HEK293 (cell line): ENCODE measurements around the gene UXS1.

Experiments
- CTCF ChIA-PET: fragments of 350-600 bp; formaldehyde crosslinking; extraction: SDS; loops from one replicate; lab custom pipeline; 2021; ENCODE audit warnings: antibody characterized with exemption; lab: Yijun Ruan, JAX
- POLR2A ChIA-PET: fragments of 300-600 bp; formaldehyde crosslinking; extraction: SDS; loops from one replicate; lab custom pipeline; 2020; ENCODE audit warnings: antibody characterized with exemption, inconsistent platforms; lab: Yijun Ruan, JAX
- H3K27ac ChIP-seq: fragments of 200-500 bp; sonication (Bioruptor generic); 2 replicates; pipeline ENCODE4 v1.5.1; 2014; ENCODE audit warnings: low read depth, low read length, control low read depth, inconsistent platforms; ENCODE audit errors: extremely low read depth
- H3K36me3 ChIP-seq, 2 experiments: fragments of 200-500 bp in 1 of 2; sonication (Bioruptor generic) in 1 of 2; 1 replicate in 1 of 2; 2 replicates in 1 of 2; pipeline ENCODE4 v1.5.1; 2014 to 2017; ENCODE audit warnings: inconsistent platforms in 2 of 2, low read length in 2 of 2; ENCODE audit not compliant: control insufficient read depth in 2 of 2, insufficient read depth in 1 of 2
- H3K4me1 ChIP-seq: fragments of 200-500 bp; sonication (Bioruptor generic); 2 replicates; pipeline ENCODE4 v1.5.1; 2014; ENCODE audit warnings: mild to moderate bottlenecking, low read length, inconsistent platforms; ENCODE audit not compliant: control insufficient read depth, insufficient read depth
- H3K4me3 ChIP-seq: 2 replicates; pipeline ENCODE4 v1.5.1; 2011; ENCODE audit warnings: low read depth, mild to moderate bottlenecking, control low read depth, low read length, moderate library complexity
- H3K9me3 ChIP-seq: fragments of 200-500 bp; sonication (Bioruptor generic); 2 replicates; pipeline ENCODE4 v1.5.1; 2014; ENCODE audit warnings: low read depth, low read length, inconsistent platforms; ENCODE audit not compliant: control insufficient read depth, insufficient read depth
- BCL11A ChIP-seq: fragments of 450-650 bp; formaldehyde crosslinking; IDR thresholded peaks from 2 replicates; pipeline ENCODE4 v1.5.1; 2016; ENCODE audit warnings: low read depth, missing biosample characterization, missing genetic modification characterization
- BCL11B ChIP-seq: fragments of 450-650 bp; formaldehyde crosslinking; IDR thresholded peaks from 2 replicates; pipeline ENCODE4 v1.5.1; 2016; ENCODE audit warnings: low read depth, missing biosample characterization, missing genetic modification characterization
- GLI2 ChIP-seq: fragments of 450-650 bp; formaldehyde crosslinking; IDR thresholded peaks from 2 replicates; pipeline ENCODE4; 2017; ENCODE audit warnings: missing biosample characterization, missing genetic modification characterization, low read depth, borderline replicate concordance
- GLI4 ChIP-seq: fragments of 450-650 bp; formaldehyde crosslinking; IDR thresholded peaks from 2 replicates; pipeline ENCODE4 v1.5.1; 2016; ENCODE audit warnings: missing biosample characterization, missing genetic modification characterization
- HOXD13 ChIP-seq: sonication (generic); formaldehyde crosslinking; IDR thresholded peaks from 2 replicates; pipeline ENCODE4 v1.8.0; 2022; ENCODE audit warnings: missing genetic modification reagents, borderline replicate concordance
- WT1 ChIP-seq: fragments of 450-650 bp; formaldehyde crosslinking; IDR thresholded peaks from 2 replicates; pipeline ENCODE4 v1.5.1; 2016; ENCODE audit warnings: missing biosample characterization, missing genetic modification characterization
- ZBTB7A ChIP-seq: fragments of 450-650 bp; formaldehyde crosslinking; IDR thresholded peaks from 2 replicates; pipeline ENCODE4 v1.5.1; 2016; ENCODE audit warnings: low read depth, missing biosample characterization, missing genetic modification characterization
- ZNF121 ChIP-seq: fragments of 450-650 bp; formaldehyde crosslinking; IDR thresholded peaks from 2 replicates; pipeline ENCODE4 v1.5.1; 2016; ENCODE audit warnings: missing biosample characterization, missing genetic modification characterization
- ZNF132 ChIP-seq: fragments of 450-650 bp; formaldehyde crosslinking; IDR thresholded peaks from 2 replicates; pipeline ENCODE4 v1.5.1; 2017; ENCODE audit warnings: missing biosample characterization, missing genetic modification characterization, borderline replicate concordance
- ZNF138 ChIP-seq: fragments of 450-650 bp; formaldehyde crosslinking; IDR thresholded peaks from 2 replicates; pipeline ENCODE4 v1.5.1; 2016; ENCODE audit warnings: missing biosample characterization, missing genetic modification characterization, borderline replicate concordance
- ZNF140 ChIP-seq: fragments of 450-650 bp; formaldehyde crosslinking; IDR thresholded peaks from 2 replicates; pipeline ENCODE4 v1.5.1; 2016; ENCODE audit warnings: missing biosample characterization, missing genetic modification characterization
- ZNF335 ChIP-seq: fragments of 450-650 bp; formaldehyde crosslinking; conservative IDR thresholded peaks from 2 replicates; pipeline ENCODE4 v1.5.1; 2016; ENCODE audit warnings: missing biosample characterization, missing genetic modification characterization
- ZNF426 ChIP-seq: fragments of 450-650 bp; formaldehyde crosslinking; IDR thresholded peaks from 2 replicates; pipeline ENCODE4 v1.5.1; 2017; ENCODE audit warnings: missing biosample characterization, missing genetic modification characterization, mild to moderate bottlenecking, inconsistent platforms, moderate library complexity
- ZNF549 ChIP-seq: fragments of 450-650 bp; IDR thresholded peaks from 2 replicates; pipeline ENCODE4 v1.5.1; 2018; ENCODE audit warnings: missing biosample characterization, missing genetic modification characterization, mild to moderate bottlenecking, inconsistent platforms, moderate library complexity
- ZNF561 ChIP-seq: fragments of 450-650 bp; IDR thresholded peaks from 2 replicates; pipeline ENCODE4 v1.5.1; 2018; ENCODE audit warnings: missing biosample characterization, missing genetic modification characterization, borderline replicate concordance
- ZNF660 ChIP-seq: fragments of 450-650 bp; IDR thresholded peaks from 2 replicates; pipeline ENCODE4 v1.5.1; 2018; ENCODE audit warnings: missing biosample characterization, mild to moderate bottlenecking, missing genetic modification characterization
- ZNF768 ChIP-seq: fragments of 450-650 bp; formaldehyde crosslinking; IDR thresholded peaks from 2 replicates; pipeline ENCODE4 v1.5.1; 2018; ENCODE audit warnings: missing biosample characterization, mild to moderate bottlenecking, missing genetic modification characterization
- ZNF830 ChIP-seq: fragments of 450-650 bp; IDR thresholded peaks from 2 replicates; pipeline ENCODE4 v1.5.0; 2018; ENCODE audit warnings: missing biosample characterization, missing genetic modification characterization, low read depth, mild to moderate bottlenecking, moderate library complexity
- ZSCAN16 ChIP-seq: fragments of 450-650 bp; formaldehyde crosslinking; IDR thresholded peaks from 2 replicates; pipeline ENCODE4 v1.5.1; 2016; ENCODE audit warnings: missing biosample characterization, missing genetic modification characterization
- TF ChIP-seq, protein P1 (sequence below): fragments of 450-650 bp; formaldehyde crosslinking; IDR thresholded peaks from 2 replicates; pipeline ENCODE4 v1.5.1; 2016; ENCODE audit warnings: missing biosample characterization, missing genetic modification characterization
- TF ChIP-seq, protein P2 (sequence below): fragments of 450-650 bp; formaldehyde crosslinking; IDR thresholded peaks from 2 replicates; pipeline ENCODE4 v1.5.1; 2016; ENCODE audit warnings: missing biosample characterization, missing genetic modification characterization
- TF ChIP-seq, protein P3 (sequence below): fragments of 450-650 bp; formaldehyde crosslinking; IDR thresholded peaks from 2 replicates; pipeline ENCODE4 v1.5.1; 2016; ENCODE audit warnings: missing biosample characterization, missing genetic modification characterization
- TF ChIP-seq, protein P4 (sequence below): fragments of 450-650 bp; formaldehyde crosslinking; IDR thresholded peaks from 2 replicates; pipeline ENCODE4 v1.5.1; 2016; ENCODE audit warnings: missing biosample characterization, missing genetic modification characterization
- TF ChIP-seq, protein P5 (sequence below): fragments of 450-650 bp; formaldehyde crosslinking; IDR thresholded peaks from 2 replicates; pipeline ENCODE4 v1.5.1; 2016; ENCODE audit warnings: missing biosample characterization, missing genetic modification characterization

Gene UXS1

DNA sequence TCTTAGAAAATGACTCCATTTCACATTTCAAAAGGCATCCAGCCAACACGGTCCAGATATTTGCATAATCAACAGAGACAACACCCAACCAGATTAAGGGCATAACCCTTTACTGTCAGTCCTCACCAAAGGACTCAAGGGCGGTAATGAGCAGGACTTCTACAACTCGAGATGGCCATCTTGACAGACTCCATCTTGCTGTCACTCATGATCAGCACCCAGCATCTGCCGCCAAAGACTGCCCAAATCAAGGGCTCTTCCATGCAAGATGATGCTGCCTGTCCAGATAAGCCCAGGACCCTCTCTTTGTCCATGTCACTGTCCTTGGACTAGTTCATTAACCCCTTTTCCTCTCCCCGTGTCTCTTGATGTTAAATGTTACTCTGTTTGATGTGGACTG lies 77.9 kb downstream of the UXS1 start:
- ChIA-PET CTCF (interaction anchor here (0.6 kb wide), 1 partner anchor 297 kb away, joined by 3 read pairs; no protein-coding TSS in a partner anchor), POLR2A (no interaction called here)
- H3K4me3 ChIP-seq: no peak overlapping the region
- peaks cover 0 to 68% of the 10 kb centered on the region in 2 experiments; a peak in 1 of 3 replicates for H3K36me3 ChIP-seq
- no peaks in the 10 kb centered on the region for H3K4me1 ChIP-seq
- TF ChIP-seq BCL11A (tag by site-specific recombination): no peak
- TF ChIP-seq ZBTB7A (tag by site-specific recombination): no peak
- TF ChIP-seq ZNF121 (tag by site-specific recombination): no peak
- TF ChIP-seq GLI2 (tag by site-specific recombination): no peak
- TF ChIP-seq, protein P1, sequence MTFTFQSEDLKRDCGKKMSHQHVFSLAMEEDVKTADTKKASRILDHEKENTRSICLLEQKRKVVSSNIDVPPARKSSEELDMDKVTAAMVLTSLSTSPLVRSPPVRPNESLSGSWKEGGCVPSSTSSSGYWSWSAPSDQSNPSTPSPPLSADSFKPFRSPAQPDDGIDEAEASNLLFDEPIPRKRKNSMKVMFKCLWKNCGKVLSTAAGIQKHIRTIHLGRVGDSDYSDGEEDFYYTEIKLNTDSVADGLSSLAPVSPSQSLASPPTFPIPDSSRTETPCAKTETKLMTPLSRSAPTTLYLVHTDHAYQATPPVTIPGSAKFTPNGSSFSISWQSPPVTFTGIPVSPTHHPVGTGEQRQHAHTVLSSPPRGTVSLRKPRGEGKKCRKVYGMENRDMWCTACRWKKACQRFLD (tag by site-specific recombination): no peak
- no peak for TF ChIP-seq ZSCAN16 (tag by site-specific recombination)
- TF ChIP-seq ZNF140 (tag by site-specific recombination): no peak
- no peak for TF ChIP-seq ZNF549
- no peak for TF ChIP-seq ZNF830 (tag by site-specific recombination)
- TF ChIP-seq, protein P2, sequence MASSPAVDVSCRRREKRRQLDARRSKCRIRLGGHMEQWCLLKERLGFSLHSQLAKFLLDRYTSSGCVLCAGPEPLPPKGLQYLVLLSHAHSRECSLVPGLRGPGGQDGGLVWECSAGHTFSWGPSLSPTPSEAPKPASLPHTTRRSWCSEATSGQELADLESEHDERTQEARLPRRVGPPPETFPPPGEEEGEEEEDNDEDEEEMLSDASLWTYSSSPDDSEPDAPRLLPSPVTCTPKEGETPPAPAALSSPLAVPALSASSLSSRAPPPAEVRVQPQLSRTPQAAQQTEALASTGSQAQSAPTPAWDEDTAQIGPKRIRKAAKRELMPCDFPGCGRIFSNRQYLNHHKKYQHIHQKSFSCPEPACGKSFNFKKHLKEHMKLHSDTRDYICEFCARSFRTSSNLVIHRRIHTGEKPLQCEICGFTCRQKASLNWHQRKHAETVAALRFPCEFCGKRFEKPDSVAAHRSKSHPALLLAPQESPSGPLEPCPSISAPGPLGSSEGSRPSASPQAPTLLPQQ (tag by site-specific recombination): no peak
- TF ChIP-seq HOXD13 (CRISPR knock-in tag): no peak
- no peak for TF ChIP-seq ZNF660
- no peak for TF ChIP-seq GLI4 (tag by site-specific recombination)
- no peak overlapping the region for H3K27ac ChIP-seq
- H3K9me3 ChIP-seq: no peaks in the 10 kb centered on the region

DNA sequence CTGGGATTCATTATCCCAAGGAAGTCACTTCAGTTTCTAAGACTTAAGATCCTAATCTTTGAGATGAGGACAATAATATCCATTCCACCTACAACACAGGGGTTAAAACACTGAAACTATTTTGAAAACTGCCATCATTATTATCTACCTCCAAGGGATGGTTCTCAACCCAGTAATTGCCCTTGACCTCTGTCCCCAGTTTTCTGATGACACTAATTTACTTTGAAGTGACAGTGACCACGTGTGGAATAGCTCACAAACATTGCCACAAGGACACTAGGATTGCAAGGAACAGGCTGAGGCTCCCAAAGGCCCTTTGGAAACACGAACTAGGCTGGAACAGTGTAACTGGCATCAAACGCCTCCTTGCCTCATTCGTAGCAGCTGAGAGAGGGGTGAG lies 78.4 kb downstream of the UXS1 start:
- CTCF ChIA-PET: no interaction called here
- H3K4me1 ChIP-seq: no peaks in the 10 kb centered on the region
- H3K36me3 ChIP-seq: peaks cover 0 to 68% of the 10 kb centered on the region in 2 experiments; a peak in 1 of 3 replicates
- no peak overlapping the region for H3K27ac ChIP-seq
- H3K4me3 ChIP-seq: no peak overlapping the region
- TF ChIP-seq ZNF138 (tag by site-specific recombination): no peak
- TF ChIP-seq ZNF830 (tag by site-specific recombination): no peak
- no peak for TF ChIP-seq ZNF335 (tag by site-specific recombination)
- TF ChIP-seq ZNF768: no peak
- no peak for TF ChIP-seq ZNF426 (tag by site-specific recombination)
- no peak for TF ChIP-seq BCL11B (tag by site-specific recombination)
- TF ChIP-seq, protein P3, sequence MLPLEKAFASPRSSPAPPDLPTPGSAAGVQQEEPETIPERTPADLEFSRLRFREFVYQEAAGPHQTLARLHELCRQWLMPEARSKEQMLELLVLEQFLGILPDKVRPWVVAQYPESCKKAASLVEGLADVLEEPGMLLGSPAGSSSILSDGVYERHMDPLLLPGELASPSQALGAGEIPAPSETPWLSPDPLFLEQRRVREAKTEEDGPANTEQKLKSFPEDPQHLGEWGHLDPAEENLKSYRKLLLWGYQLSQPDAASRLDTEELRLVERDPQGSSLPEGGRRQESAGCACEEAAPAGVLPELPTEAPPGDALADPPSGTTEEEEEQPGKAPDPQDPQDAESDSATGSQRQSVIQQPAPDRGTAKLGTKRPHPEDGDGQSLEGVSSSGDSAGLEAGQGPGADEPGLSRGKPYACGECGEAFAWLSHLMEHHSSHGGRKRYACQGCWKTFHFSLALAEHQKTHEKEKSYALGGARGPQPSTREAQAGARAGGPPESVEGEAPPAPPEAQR (tag by site-specific recombination): no peak
- TF ChIP-seq, protein P4, sequence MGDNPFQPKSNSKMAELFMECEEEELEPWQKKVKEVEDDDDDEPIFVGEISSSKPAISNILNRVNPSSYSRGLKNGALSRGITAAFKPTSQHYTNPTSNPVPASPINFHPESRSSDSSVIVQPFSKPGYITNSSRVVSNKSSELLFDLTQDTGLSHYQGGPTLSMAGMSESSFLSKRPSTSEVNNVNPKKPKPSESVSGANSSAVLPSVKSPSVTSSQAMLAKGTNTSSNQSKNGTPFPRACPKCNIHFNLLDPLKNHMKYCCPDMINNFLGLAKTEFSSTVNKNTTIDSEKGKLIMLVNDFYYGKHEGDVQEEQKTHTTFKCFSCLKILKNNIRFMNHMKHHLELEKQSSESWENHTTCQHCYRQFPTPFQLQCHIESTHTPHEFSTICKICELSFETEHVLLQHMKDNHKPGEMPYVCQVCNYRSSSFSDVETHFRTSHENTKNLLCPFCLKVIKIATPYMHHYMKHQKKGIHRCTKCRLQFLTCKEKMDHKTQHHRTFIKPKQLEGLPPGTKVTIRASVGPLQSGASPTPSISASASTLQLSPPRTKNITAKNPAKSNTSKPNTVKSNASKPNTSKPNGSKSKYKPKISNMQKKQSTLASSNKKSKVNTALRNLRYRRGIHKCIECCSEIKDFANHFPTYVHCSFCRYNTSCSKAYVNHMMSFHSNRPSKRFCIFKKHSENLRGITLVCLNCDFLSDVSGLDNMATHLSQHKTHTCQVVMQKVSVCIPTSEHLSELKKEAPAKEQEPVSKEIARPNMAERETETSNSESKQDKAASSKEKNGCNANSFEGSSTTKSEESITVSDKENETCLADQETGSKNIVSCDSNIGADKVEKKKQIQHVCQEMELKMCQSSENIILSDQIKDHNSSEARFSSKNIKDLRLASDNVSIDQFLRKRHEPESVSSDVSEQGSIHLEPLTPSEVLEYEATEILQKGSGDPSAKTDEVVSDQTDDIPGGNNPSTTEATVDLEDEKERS (tag by site-specific recombination): no peak
- TF ChIP-seq WT1 (tag by site-specific recombination): no peak
- TF ChIP-seq ZNF561 (tag by site-specific recombination): no peak
- TF ChIP-seq ZNF132 (tag by site-specific recombination): no peak
- TF ChIP-seq, protein P5, sequence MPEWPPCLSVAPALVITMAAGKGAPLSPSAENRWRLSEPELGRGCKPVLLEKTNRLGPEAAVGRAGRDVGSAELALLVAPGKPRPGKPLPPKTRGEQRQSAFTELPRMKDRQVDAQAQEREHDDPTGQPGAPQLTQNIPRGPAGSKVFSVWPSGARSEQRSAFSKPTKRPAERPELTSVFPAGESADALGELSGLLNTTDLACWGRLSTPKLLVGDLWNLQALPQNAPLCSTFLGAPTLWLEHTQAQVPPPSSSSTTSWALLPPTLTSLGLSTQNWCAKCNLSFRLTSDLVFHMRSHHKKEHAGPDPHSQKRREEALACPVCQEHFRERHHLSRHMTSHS (tag by site-specific recombination): no peak
- H3K9me3 ChIP-seq: no peaks in the 10 kb centered on the region
- POLR2A ChIA-PET: no interaction called here
